Measurements from ENCODE around the gene KCNIP4.

KCNIP4 gene

GRCh38 chr4:21571100-21571499, 377.5 kb downstream of the KCNIP4 start:
- DNase-seq (ENCODE audit: low read depth) = no peak

GRCh38 chr4:21569638-21570037, 378.9 kb downstream of the KCNIP4 start:
- no peak for DNase-seq (ENCODE audit: low read depth)

DNA sequence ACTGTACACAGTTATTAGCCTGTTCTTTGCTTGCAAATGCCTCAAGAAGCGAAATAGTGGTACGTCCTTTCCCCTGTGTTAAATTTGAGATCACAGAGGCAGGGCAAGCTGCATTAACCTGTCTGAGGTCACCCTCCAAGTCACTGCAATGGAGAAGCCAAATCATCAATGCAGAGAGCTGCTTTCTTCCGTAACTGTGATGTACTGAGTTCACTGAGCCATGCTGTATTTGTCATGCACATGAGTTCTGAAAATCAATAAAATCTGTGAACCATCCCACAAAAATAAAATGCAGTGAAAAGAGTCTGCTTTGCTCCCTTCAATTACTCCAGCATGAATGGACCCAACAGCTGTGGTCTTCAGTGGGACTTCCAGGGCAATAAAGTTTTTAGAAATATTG, 393.5 kb downstream of the KCNIP4 start:
- DNase-seq (ENCODE audit: low read depth) = no peak

DNA sequence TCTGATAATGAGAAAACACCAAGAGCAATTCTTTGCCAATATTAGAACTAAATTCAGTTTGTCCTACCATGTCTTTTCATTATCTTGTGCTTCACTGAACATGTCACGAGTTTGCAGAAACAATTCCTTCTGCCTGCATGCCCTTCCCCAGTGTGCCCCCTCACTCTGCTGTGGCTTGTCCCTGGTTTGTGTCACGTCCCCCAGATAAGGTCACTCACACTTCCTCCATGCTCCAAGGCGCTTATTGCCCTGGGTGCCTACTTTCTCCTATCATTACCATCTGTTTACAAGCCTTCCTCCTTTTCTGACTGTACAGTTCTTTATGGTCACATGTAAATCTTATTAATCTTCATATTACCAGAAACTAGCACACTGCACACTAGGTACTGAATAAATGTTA, 394.1 kb downstream of the KCNIP4 start:
- DNase-seq (ENCODE audit: low read depth) = no peak

DNA sequence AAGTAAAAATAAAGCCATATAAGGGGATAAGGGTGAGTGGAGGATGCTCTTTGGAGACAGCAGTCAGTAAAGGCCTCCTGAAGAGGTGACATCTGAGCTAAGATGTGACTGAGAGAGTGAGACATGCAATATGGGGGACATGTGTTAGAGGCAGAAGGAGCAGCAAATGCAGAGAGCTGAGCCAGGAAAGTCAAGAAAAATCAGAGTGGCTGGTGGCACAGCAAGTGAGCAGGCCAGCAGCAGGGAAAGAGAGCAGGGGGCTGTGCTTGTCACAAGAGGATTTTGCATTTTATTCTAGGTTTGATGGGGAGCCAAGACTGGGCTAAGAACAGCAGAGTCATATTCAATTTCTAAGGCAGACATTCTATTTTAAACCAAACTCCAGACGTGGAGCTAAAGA, 394.5 kb downstream of the KCNIP4 start:
- DNase-seq (ENCODE audit: low read depth) = no peak

DNA sequence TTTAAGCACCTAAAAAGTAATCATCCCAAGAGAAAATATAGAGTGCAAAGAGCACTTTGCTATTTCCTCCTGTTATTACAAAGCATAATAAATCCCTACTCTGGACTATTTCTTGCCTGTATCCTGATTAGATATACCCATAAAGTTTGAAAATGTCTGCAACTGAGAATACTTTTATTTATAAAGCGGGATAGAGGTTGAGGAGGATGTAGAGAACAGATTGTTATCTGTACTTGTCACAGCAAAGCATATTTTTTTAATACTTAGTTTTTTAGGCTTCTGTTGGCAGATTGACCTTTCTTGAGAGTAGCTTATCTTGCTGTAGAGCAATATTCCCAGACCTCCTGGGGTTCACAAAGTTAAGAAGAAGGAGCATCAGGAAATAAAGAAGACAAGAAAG, 396.1 kb downstream of the KCNIP4 start:
- DNase-seq (ENCODE audit: low read depth) = no peak

DNA sequence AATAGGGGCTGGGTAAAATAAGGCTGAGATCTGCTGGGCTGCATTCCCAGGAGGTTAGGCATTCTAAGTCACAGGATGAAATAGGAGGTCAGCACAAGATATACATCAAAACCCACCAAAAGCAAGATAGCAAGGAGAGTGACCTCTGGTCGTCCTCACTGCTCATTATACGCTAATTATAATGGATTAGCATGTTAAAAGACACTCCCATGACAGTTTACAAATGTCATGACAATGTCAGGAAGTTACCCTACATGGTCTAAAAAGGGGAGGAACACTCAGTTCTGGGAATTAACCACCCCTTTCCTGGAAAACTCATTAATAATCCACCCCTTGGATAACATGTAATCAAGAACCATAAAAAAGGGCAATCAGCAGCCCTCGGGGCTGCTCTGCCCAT, 403.6 kb downstream of the KCNIP4 start:
- no peak for DNase-seq (ENCODE audit: low read depth)

DNA sequence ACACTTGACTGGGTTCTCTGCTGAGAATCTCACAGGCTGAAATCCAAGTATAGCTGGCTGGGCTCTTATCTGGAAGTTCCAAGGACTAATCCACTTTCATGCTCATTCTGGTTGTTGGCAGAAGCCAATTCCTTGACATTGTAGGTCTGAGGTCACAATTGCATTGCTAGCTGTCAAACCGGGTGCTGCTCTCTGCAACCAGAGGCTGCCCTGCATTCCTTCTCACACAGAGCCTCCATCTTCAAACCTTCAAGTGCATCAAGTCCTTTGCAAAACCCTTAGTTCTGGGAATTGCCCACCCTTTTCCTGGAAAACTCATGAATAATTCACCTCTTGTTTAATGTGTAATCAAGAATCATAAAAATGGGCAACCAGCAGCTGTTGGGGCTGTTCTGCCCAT, 404.2 kb downstream of the KCNIP4 start:
- no peak for DNase-seq (ENCODE audit: low read depth)

- DNase-seq (ENCODE audit: low read depth) = no peak
These were observed 405.1 kb downstream of the KCNIP4 start for GRCh38 chr4:21543514-21543913.

- no peak for DNase-seq (ENCODE audit: low read depth)
These were observed 412.7 kb downstream of the KCNIP4 start for GRCh38 chr4:21535898-21536297.

DNA sequence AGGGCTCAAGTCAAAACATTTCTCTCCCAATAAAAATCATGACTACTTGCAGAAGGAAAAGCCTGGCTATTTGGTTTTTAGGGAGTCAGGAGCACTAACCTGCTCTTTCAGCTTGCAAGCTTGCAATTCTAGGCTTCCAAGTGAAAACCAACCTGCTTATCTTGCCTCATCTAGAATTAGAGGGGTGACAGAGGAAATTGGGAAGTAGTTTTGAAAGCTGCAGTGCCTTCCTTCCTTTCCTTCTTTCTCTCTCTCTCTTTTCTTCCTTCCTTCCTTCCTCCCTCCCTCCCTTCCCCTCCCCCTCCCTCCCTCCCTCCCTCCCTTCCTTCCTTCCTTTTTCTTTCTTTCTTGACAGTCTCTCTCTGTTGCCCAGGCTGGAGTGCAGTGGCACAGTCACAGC, 417.5 kb downstream of the KCNIP4 start:
- DNase-seq (ENCODE audit: low read depth) = no peak

- no peak for DNase-seq (ENCODE audit: low read depth)
These were observed 419.4 kb downstream of the KCNIP4 start for GRCh38 chr4:21529214-21529613.

GRCh38 chr4:21522296-21522695, 426.3 kb downstream of the KCNIP4 start:
- DNase-seq (ENCODE audit: low read depth) = no peak

DNA sequence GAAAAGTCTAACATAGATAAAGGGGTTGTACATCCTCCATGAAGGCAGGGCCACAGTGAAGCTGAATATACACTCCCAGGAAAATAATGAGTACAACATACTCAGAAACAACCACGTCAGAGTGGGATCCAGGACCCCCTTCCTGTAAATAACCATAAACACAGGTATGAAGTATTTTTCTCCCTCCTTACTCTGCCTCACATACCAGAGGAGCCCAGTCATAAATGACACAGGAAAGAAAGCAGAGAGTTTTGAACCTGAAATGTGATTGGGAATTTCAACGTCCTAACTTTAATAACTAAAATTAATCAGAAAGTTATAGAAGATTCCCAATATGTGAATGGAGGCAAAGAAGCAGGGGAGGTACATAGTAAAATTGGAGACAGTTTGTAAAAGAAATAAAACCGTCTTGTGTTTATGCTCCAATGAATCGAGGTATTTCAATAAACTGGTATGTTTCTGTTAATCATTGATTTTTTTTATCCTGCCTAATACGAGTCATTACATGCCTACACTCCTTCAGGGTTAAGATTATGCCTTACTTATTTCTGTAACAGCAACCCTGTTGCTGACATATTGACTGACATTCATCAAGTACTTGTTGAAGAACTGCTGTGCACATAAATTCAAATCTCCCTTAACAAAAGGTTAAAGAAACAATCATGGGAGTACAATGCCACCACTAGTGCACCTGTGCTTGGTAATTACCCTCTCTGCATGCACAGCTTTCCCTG, 431.3 kb downstream of the KCNIP4 start:
- no peak for DNase-seq (ENCODE audit: low read depth)

GRCh38 chr4:21514022-21514694, 434.4 kb downstream of the KCNIP4 start:
- DNase-seq (ENCODE audit: low read depth) = no peak

GRCh38 chr4:21512353-21512752, 436.2 kb downstream of the KCNIP4 start:
- no peak for DNase-seq (ENCODE audit: low read depth)

DNA sequence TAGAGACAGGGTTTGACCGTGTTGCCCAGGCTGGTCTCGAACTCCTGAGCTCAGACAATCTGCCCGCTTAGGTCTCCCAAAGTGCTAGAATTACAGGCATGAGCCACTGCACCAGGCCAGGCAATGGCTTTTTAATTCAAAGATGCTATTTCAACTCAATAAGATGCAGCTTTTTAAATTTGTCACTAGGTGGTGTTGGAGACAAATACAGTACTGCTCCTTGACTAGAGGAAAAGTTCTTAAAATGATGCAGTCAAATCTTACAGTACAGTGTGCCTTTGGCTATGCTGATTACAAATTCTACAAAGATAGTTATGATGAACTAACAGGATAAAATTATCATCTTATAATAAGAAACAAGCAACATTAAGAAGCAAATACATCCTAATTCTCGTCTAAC, 441.1 kb downstream of the KCNIP4 start:
- no peak for DNase-seq (ENCODE audit: low read depth)

GRCh38 chr4:21490682-21491081, 457.9 kb downstream of the KCNIP4 start:
- no peak for DNase-seq (ENCODE audit: low read depth)

GRCh38 chr4:21476757-21477156, 471.8 kb downstream of the KCNIP4 start:
- no peak for DNase-seq (ENCODE audit: low read depth)

DNA sequence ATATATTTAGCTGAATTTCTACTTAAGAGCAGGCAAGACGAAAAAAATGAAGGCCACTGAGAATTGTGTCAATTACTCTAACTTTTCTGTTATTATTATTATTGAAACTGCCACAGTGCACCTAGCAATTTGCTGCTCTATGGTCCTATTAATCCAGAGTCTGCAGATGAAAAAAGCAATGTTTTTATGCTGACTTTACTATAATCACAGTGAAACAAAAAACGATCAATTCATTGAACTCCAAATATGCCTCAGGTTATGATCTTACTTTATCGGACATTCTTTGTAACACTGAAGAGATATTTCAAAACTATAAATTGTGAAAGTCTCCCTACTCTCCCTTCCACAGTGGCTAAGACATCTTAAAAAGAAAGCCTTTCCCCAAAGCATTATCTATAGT, 474.4 kb downstream of the KCNIP4 start:
- DNase-seq (ENCODE audit: low read depth) = no peak

DNA sequence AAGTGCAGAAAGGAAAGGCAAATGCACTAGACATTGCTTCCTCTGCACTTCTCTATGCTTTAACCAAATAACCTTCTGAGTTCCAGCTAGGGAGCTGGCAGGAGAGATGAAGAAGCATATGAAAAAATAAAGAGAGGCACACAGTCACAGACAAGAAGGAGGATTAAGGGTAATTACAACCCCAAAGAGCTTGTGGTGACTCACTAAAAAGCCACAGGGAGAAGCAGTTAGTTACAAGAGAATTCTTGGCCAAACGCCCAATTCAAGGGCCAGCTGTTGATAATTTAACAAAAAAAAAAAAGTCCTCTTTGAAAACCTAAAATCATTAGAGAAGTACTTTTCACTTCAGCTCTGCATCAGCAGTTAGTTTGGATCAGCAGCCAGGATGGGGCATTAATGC, 478.0 kb downstream of the KCNIP4 start:
- no peak for DNase-seq (ENCODE audit: low read depth)

GRCh38 chr4:21469438-21470300, 478.9 kb downstream of the KCNIP4 start:
- no peak for DNase-seq (ENCODE audit: low read depth)

- no peak for DNase-seq (ENCODE audit: low read depth)
These were observed 481.0 kb downstream of the KCNIP4 start for GRCh38 chr4:21467551-21467950.

All from stimulated activated CD4-positive, alpha-beta T cell treated with anti-CD3 and anti-CD28 coated beads, Interleukin-2, amount 100 ng/mL, for 4 hours (primary cell).